HG02885 (cell line): ENCODE measurements around the gene NAP1L4.
A peak's percentile ranks its signal among the peaks of the same experiment; 100 is the strongest.

Source experiments
- ATAC-seq: cut with Tn5 transposase; IDR thresholded peaks from one replicate; pipeline ENCODE4 v1.9.1; 2021; ENCODE audit warnings: mild to moderate bottlenecking; ENCODE audit not compliant: unreplicated experiment, poor library complexity

NAP1L4 gene

GRCh38 chr11:2992234-2992996 lies at the start of gene NAP1L4:
TSS of gene NAP1L4 (minus strand) at chr11:2992329. CDS start at chr11:2979220, 13,109 bp downstream.
- peak; percentile 86 for ATAC-seq

- ATAC-seq: no peak
Measured at GRCh38 chr11:3040881-3041280, 48.8 kb upstream of the NAP1L4 start.

GRCh38 chr11:3037945-3038271 lies 45.8 kb upstream of the NAP1L4 start:
- ATAC-seq: no peak

- ATAC-seq: peak; percentile 47
Measured at GRCh38 chr11:3037040-3037944, 45.2 kb upstream of the NAP1L4 start.

GRCh38 chr11:3036419-3036818 lies 44.3 kb upstream of the NAP1L4 start:
- ATAC-seq: peak; percentile 58

- no peak for ATAC-seq
Measured at GRCh38 chr11:3035333-3035732, 43.2 kb upstream of the NAP1L4 start.

GRCh38 chr11:3030289-3031070 lies 38.4 kb upstream of the NAP1L4 start:
- ATAC-seq: no peak

- no peak for ATAC-seq
Measured at GRCh38 chr11:3028813-3029212, 36.7 kb upstream of the NAP1L4 start.

- ATAC-seq: no peak
Measured at GRCh38 chr11:3026803-3027202, 34.7 kb upstream of the NAP1L4 start.

- ATAC-seq: no peak
Measured at GRCh38 chr11:3022982-3023381, 30.9 kb upstream of the NAP1L4 start.

- ATAC-seq: peak; percentile 73
Measured at GRCh38 chr11:3022300-3022967, 30.3 kb upstream of the NAP1L4 start.

- no peak for ATAC-seq
Measured at GRCh38 chr11:3021125-3021524, 29.0 kb upstream of the NAP1L4 start.

GRCh38 chr11:3020011-3020410 lies 27.9 kb upstream of the NAP1L4 start:
- no peak for ATAC-seq

- no peak for ATAC-seq
Measured at GRCh38 chr11:3018596-3018995, 26.5 kb upstream of the NAP1L4 start.

GRCh38 chr11:3016861-3017260 lies 24.7 kb upstream of the NAP1L4 start:
- no peak for ATAC-seq

- ATAC-seq: no peak
Measured at GRCh38 chr11:3015796-3016195, 23.7 kb upstream of the NAP1L4 start.

GRCh38 chr11:3014943-3015342 lies 22.8 kb upstream of the NAP1L4 start:
- no peak for ATAC-seq

GRCh38 chr11:3014057-3014938 lies 22.2 kb upstream of the NAP1L4 start:
- ATAC-seq: no peak
